SK-N-SH (cell line): Measurements from ENCODE around the gene MYO9B.

Experiments
- JUND ChIP-seq: IDR thresholded peaks from 2 replicates; pipeline ENCODE4 v1.4.0; 2012
- TF ChIP-seq, protein P1 (sequence below): fragments of 150-350 bp; IDR thresholded peaks from 2 replicates; pipeline ENCODE4 v1.6.1; 2017; ENCODE audit warnings: antibody characterized with exemption, low read length, low read depth, borderline replicate concordance

DNA sequence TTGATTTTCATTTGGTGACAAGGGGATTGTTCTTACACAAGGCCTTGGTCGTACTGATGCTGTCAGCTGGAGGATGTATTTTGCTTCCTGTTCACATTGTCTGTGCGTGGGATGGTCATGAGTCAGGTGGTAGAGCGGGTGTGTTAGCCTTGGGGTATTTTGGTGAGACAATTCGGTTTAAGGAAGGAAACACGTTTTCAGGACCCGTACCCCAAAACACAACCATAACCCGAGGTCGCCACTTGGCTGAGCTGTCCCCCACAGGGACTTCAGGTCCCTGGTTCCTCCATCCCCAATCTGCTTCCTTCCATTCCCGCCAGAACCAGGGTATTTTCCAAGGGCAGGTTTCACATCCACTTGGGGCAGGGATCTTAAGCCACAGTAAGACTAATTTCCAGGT, 15.0 kb downstream of the MYO9B start:
- TF ChIP-seq, protein P1, sequence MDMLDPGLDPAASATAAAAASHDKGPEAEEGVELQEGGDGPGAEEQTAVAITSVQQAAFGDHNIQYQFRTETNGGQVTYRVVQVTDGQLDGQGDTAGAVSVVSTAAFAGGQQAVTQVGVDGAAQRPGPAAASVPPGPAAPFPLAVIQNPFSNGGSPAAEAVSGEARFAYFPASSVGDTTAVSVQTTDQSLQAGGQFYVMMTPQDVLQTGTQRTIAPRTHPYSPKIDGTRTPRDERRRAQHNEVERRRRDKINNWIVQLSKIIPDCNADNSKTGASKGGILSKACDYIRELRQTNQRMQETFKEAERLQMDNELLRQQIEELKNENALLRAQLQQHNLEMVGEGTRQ = no peak
- TF ChIP-seq JUND = no peak
